Forelimb muscle (tissue), 1 donor: ENCODE measurements around the gene FSCN2. TPM values are rescaled to one million over a fixed set of nuclear protein-coding genes. Genes with fewer than 3 reads are reported as not detected.
A peak's percentile ranks its signal among the peaks of the same experiment; 100 is the strongest.

Experiments
- DNase-seq: peaks from one replicate; pipeline ENCODE4 v3.0.0-alpha.2; 2013; ENCODE audit warnings: low read depth
- polyA plus RNA-seq: library from polyadenylated mRNA; unstranded; fragments of 120-200 nt; gene quantifications from one replicate; pipeline ENCODE4 v1.2.1, GENCODE V29; 2013; ENCODE audit not compliant: insufficient read length

Gene FSCN2
- polyA plus RNA-seq, 1 donor, result 3.7 TPM

GRCh38 chr17:81512562-81513371 lies 15.4 kb upstream of the FSCN2 start, which contains the start of gene ACTG1:
ACTG1 (minus strand) TSS chr17:81512799; CDS start chr17:81512354, 445 bp downstream.
- peak; percentile 87 for DNase-seq

- DNase-seq, result no peak
Observed at GRCh38 chr17:81513372-81513752, 14.8 kb upstream of the FSCN2 start.

- no peak for DNase-seq
Observed at GRCh38 chr17:81513753-81514488, 14.3 kb upstream of the FSCN2 start.

- no peak for DNase-seq
Observed at GRCh38 chr17:81514489-81514738, 13.8 kb upstream of the FSCN2 start.

GRCh38 chr17:81514739-81515529 lies 13.2 kb upstream of the FSCN2 start:
- no peak for DNase-seq

GRCh38 chr17:81515530-81516041 lies 12.6 kb upstream of the FSCN2 start:
- no peak for DNase-seq

GRCh38 chr17:81516439-81516838 lies 11.7 kb upstream of the FSCN2 start:
- DNase-seq, result no peak

- DNase-seq, result no peak
Observed at GRCh38 chr17:81517009-81517338, 11.2 kb upstream of the FSCN2 start.

- DNase-seq, result no peak
Observed at GRCh38 chr17:81517339-81518112, 10.7 kb upstream of the FSCN2 start.

GRCh38 chr17:81518113-81518784 lies 9.9 kb upstream of the FSCN2 start:
- no peak for DNase-seq

- DNase-seq, result no peak
Observed at GRCh38 chr17:81518785-81519283, 9.3 kb upstream of the FSCN2 start.

GRCh38 chr17:81519284-81520020 lies 8.7 kb upstream of the FSCN2 start:
- DNase-seq, result no peak

- DNase-seq, result no peak
Observed at GRCh38 chr17:81520021-81520901, 7.9 kb upstream of the FSCN2 start.

GRCh38 chr17:81522491-81523401 lies 5.4 kb upstream of the FSCN2 start:
- no peak for DNase-seq

- no peak for DNase-seq
Observed at GRCh38 chr17:81523402-81524038, 4.7 kb upstream of the FSCN2 start.

GRCh38 chr17:81524039-81524864 lies 3.9 kb upstream of the FSCN2 start:
- no peak for DNase-seq

GRCh38 chr17:81524865-81525159 lies 3.4 kb upstream of the FSCN2 start:
- DNase-seq, result no peak
